H1 (cell line): ENCODE results near the gene SSR2. TPM values are rescaled to one million over a fixed set of nuclear protein-coding genes. Genes with fewer than 3 reads are reported as not detected.

ENCODE experiments used
- CHD7 ChIP-seq: fragments of 300-600 bp; sonication (generic); IDR thresholded peaks from 2 replicates; pipeline ENCODE4 v1.7.1; 2012; ENCODE audit warnings: low read length, moderate library complexity, mild to moderate bottlenecking, inconsistent platforms; ENCODE audit not compliant: insufficient replicate concordance
- CTBP2 ChIP-seq: IDR thresholded peaks from 2 replicates; pipeline ENCODE4 v1.7.0; 2011; ENCODE audit warnings: borderline replicate concordance, mild to moderate bottlenecking, moderate library complexity, mixed read lengths, low read length; ENCODE audit not compliant: insufficient read depth, insufficient read length
- EGR1 ChIP-seq: IDR thresholded peaks from 2 replicates; pipeline ENCODE4 v1.6.1; 2011; ENCODE audit warnings: low read depth, low read length, borderline replicate concordance
- JUN ChIP-seq: IDR thresholded peaks from 2 replicates; pipeline ENCODE4 v1.6.1; 2011; ENCODE audit warnings: low read depth, mild to moderate bottlenecking, improper control_type of control experiment, low read length
- POU5F1 ChIP-seq: IDR thresholded peaks from 2 replicates; pipeline ENCODE4 v1.6.1; 2011; ENCODE audit warnings: low read depth, mild to moderate bottlenecking, low read length, moderate library complexity
- polyA plus RNA-seq, 7 experiments: library from polyadenylated mRNA; depleted of rRNA in 3 of 7; stranded (reverse) in 5 of 7; unstranded in 2 of 7; fragments of >200 nt in 5 of 7; fragments of 200-250 nt in 2 of 7; gene quantifications; 1 replicate in 5 of 7; 2 replicates in 1 of 7; 4 replicates in 1 of 7; pipeline versions ENCODE4 v1.2.1 to v1.2.3, GENCODE V29; 2011 to 2013; ENCODE audit warnings: missing spikeins in 2 of 7, mixed read lengths in 2 of 7
- total RNA-seq: library from RNA; stranded (reverse); fragmentation: NEBNext Ultra II Directional; extraction: Animal tissue kit (Norgen Biotek cat#: 25700); gene quantifications from 2 replicates; pipeline ENCODE4 v1.2.1, GENCODE V29; 2021

Gene SSR2
- total and polyA plus RNA-seq, 2 of the 8 experiments (the other 6 are each of a cell fraction or from before 2014, with no cell fraction given) = 190 to 648 TPM

GRCh38 chr1:156055281-156056048, 34.7 kb upstream of the SSR2 start (continued):
- TF ChIP-seq CHD7 = no peak
- no peak for TF ChIP-seq EGR1
- no peak for TF ChIP-seq JUN
- TF ChIP-seq POU5F1 = no peak
- TF ChIP-seq CTBP2 = no peak
